Natural killer cell treated with Interleukin-12 subunit alpha and Interleukin-12 subunit beta and Interleukin-15 and Interleukin-18, amount 100 ng/mL, for 72 hours (primary cell): Measurements from ENCODE around the gene MAML1. TPM values are rescaled to one million over a fixed set of nuclear protein-coding genes. Genes with fewer than 3 reads are reported as not detected.
"Not testable (repeated sequence)": the region's sequence is repeated elsewhere in the genome, so short reads cannot be mapped to it uniquely, and the experiment has no call there.

Experiments used
- ATAC-seq, 2 donors: fragments of 150-1000 bp; cut with Tn5 transposase in 1 of 2; sonication (Bioruptor Pico), chemical (Tn5 transposase) in 1 of 2; 2 replicates each; pipeline ENCODE4 v1.10.0; 2021
- DNase-seq: peaks from one replicate; pipeline ENCODE4 v3.0.0; 2022; ENCODE audit warnings: low spot score
- H3K27ac Mint-ChIP-seq, 2 donors: 1 replicate in 1 of 2; 2 replicates in 1 of 2; pipeline ENCODE4 v1.8.0; 2022; ENCODE audit warnings: mixed read lengths in 2 of 2, mild to moderate bottlenecking in 1 of 2, moderate library complexity in 1 of 2
- H3K27me3 Mint-ChIP-seq, 2 donors: 1 replicate in 1 of 2; 2 replicates in 1 of 2; pipeline ENCODE4 v1.8.0; 2022; ENCODE audit warnings: mixed read lengths in 2 of 2
- H3K36me3 Mint-ChIP-seq: one replicate; pipeline ENCODE4 v1.8.0; 2022; ENCODE audit warnings: mixed read lengths
- H3K4me1 Mint-ChIP-seq, 2 donors: 1 replicate in 1 of 2; 2 replicates in 1 of 2; pipeline ENCODE4 v1.8.0; 2022; ENCODE audit warnings: low read depth in 2 of 2, mixed read lengths in 2 of 2, mild to moderate bottlenecking in 1 of 2
- H3K4me3 Mint-ChIP-seq: one replicate; pipeline ENCODE4 v1.8.0; 2022; ENCODE audit warnings: mixed read lengths
- H3K9me3 Mint-ChIP-seq: 2 replicates; pipeline ENCODE4 v1.8.0; 2022; ENCODE audit warnings: mixed read lengths
- total RNA-seq, 2 donors: library from RNA; stranded (reverse); gene quantifications; one replicate each; pipeline ENCODE4 v1.2.3, GENCODE V29; 2022

Gene MAML1
- total RNA-seq, 2 donors from 2014 or later: 31.4 to 41.1 TPM

- peaks cover 11 to 16% of the 10 kb centered on the region in 2 donors for H3K4me1 Mint-ChIP-seq
- peaks cover 34% of the 10 kb centered on the region for H3K36me3 Mint-ChIP-seq
- no peak overlapping the region for H3K27ac Mint-ChIP-seq
- H3K4me3 Mint-ChIP-seq: no peak overlapping the region
- H3K27me3 Mint-ChIP-seq: no peaks in the 10 kb centered on the region
- no peak for DNase-seq
- no peaks in the 10 kb centered on the region for H3K9me3 Mint-ChIP-seq
- ATAC-seq: no peak
Observed at GRCh38 chr5:179720222-179720621, 12.4 kb upstream of the MAML1 start.

- no peak overlapping the region for H3K4me3 Mint-ChIP-seq
- peaks cover 7 to 12% of the 10 kb centered on the region in 2 donors for H3K4me1 Mint-ChIP-seq
- H3K27ac Mint-ChIP-seq: peak overlapping the region; percentile 28 to 53
- DNase-seq (no peak), ATAC-seq (no peak)
- no peaks in the 10 kb centered on the region for H3K9me3 Mint-ChIP-seq
- H3K36me3 Mint-ChIP-seq: peaks cover 43% of the 10 kb centered on the region
- no peaks in the 10 kb centered on the region for H3K27me3 Mint-ChIP-seq
Observed at GRCh38 chr5:179724163-179724562, 8.5 kb upstream of the MAML1 start.

DNA sequence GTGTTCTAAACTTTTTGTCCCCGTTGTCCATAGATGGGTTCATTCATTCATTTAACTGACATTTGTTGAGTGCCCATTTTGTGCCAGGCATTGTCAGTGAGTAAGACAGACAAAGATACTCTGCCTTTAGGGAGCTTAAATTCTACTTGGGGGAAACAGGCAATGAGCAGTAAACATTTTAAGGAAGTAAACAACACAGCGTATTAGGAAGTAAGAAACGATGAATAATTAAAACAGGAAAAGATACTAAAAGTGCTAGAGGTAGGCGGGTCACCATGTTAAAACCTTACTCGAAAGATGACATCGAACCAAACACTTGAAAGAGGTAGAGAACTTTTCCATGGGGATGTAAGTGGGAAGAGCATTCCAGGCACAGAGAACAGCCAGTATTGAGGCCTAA lies 5.5 kb upstream of the MAML1 start:
- Mint-ChIP-seq H3K4me1 (peaks cover 23 to 36% of the 10 kb centered on the region in 2 donors), H3K36me3 (peaks cover 61% of the 10 kb centered on the region), H3K9me3 (no peaks in the 10 kb centered on the region), H3K27ac (peak overlapping the region; percentile 10 to 40), H3K27me3 (no peaks in the 10 kb centered on the region), H3K4me3 (no peak overlapping the region)
- DNase-seq: no peak
- ATAC-seq: no peak

DNA sequence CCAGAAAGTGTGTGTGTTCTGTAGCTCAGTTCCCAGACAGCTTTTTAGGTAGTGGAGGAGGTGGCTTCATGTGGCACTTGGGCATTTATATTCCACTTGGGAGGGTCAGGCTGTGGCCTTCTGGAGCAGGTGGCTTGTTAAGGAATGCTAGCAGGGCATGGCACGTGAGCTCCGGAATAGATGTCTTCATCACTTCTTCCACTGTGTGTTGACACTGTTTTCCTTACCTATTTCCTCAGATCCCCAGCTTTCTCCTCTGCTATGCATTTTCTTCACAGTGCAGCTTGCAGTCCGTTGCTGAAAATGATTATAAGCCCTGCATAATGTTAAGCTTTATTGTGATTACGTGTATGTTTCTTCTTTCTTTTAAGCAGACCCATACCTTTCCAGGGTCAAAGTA lies 3.3 kb upstream of the MAML1 start:
- peak overlapping the region; percentile 97 to 98 for H3K27ac Mint-ChIP-seq
- peaks cover 23 to 44% of the 10 kb centered on the region in 2 donors for H3K4me1 Mint-ChIP-seq
- no peak for ATAC-seq
- H3K27me3 Mint-ChIP-seq: no peaks in the 10 kb centered on the region
- DNase-seq: no peak
- no peak overlapping the region for H3K4me3 Mint-ChIP-seq
- H3K36me3 Mint-ChIP-seq: peaks cover 43% of the 10 kb centered on the region
- H3K9me3 Mint-ChIP-seq: no peaks in the 10 kb centered on the region

DNA sequence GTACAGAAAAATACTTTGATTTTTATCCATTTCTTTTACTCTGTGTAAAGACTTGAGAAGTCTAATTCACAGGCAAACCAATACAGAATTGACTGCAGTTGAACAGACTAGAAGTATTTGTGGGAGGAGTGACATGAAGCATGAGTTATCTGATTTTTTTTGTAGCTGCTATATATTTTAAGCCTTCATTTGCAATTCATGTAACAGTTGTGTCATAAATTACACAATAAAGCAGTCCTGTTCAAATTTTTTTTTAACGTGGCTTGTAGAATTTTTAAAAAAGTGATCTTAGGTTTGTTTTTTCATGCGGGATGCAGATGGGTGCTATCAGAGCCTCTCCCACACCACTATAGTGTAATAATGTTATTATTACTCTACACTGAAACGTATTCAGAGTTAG lies 2.9 kb upstream of the MAML1 start:
- H3K4me1 Mint-ChIP-seq: peaks cover 23 to 46% of the 10 kb centered on the region in 2 donors
- no peak for DNase-seq
- no peak overlapping the region for H3K4me3 Mint-ChIP-seq
- H3K27ac Mint-ChIP-seq: peak overlapping the region; percentile 97 to 98
- H3K27me3 Mint-ChIP-seq: no peaks in the 10 kb centered on the region
- no peaks in the 10 kb centered on the region for H3K9me3 Mint-ChIP-seq
- peaks cover 38% of the 10 kb centered on the region for H3K36me3 Mint-ChIP-seq
- no peak for ATAC-seq

DNA sequence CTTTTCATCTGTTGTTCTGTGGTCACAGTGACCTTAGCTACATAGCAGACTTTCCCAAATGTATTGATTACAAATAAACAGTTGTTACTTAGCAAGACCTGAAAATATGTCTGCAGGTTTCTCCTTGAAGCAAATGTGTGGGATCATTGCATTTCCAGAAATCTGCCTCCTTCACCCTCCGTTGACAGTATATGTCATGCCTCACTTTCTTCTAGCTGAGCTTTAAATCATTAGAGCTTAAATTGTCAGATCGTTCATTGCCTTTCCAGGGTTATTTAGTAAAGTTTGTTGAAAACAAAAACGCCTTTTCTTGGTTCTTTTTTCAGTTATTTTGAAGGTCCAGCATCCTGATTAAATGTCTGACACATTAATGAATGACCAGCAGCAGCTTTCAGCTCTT lies 2.3 kb upstream of the MAML1 start:
- H3K4me1 Mint-ChIP-seq: peaks cover 24 to 47% of the 10 kb centered on the region in 2 donors
- no peaks in the 10 kb centered on the region for H3K9me3 Mint-ChIP-seq
- DNase-seq: no peak
- peak overlapping the region; percentile 97 to 98 for H3K27ac Mint-ChIP-seq
- no peaks in the 10 kb centered on the region for H3K27me3 Mint-ChIP-seq
- no peak for ATAC-seq
- no peak overlapping the region for H3K4me3 Mint-ChIP-seq
- H3K36me3 Mint-ChIP-seq: peaks cover 38% of the 10 kb centered on the region

- H3K27ac Mint-ChIP-seq: peak overlapping the region; percentile 97 to 98
- peaks cover 25 to 47% of the 10 kb centered on the region in 2 donors for H3K4me1 Mint-ChIP-seq
- DNase-seq (no peak), ATAC-seq (no peak)
- H3K36me3 Mint-ChIP-seq: peaks cover 38% of the 10 kb centered on the region
- H3K4me3 Mint-ChIP-seq: no peak overlapping the region
- no peaks in the 10 kb centered on the region for H3K27me3 Mint-ChIP-seq
- no peaks in the 10 kb centered on the region for H3K9me3 Mint-ChIP-seq
Observed at GRCh38 chr5:179730852-179731251, 1.8 kb upstream of the MAML1 start.

GRCh38 chr5:179731791-179732411 lies 721 bp upstream of the MAML1 start:
- Mint-ChIP-seq H3K4me3 (peak overlapping the region; percentile 68), H3K36me3 (peaks cover 31% of the 10 kb centered on the region)

DNA sequence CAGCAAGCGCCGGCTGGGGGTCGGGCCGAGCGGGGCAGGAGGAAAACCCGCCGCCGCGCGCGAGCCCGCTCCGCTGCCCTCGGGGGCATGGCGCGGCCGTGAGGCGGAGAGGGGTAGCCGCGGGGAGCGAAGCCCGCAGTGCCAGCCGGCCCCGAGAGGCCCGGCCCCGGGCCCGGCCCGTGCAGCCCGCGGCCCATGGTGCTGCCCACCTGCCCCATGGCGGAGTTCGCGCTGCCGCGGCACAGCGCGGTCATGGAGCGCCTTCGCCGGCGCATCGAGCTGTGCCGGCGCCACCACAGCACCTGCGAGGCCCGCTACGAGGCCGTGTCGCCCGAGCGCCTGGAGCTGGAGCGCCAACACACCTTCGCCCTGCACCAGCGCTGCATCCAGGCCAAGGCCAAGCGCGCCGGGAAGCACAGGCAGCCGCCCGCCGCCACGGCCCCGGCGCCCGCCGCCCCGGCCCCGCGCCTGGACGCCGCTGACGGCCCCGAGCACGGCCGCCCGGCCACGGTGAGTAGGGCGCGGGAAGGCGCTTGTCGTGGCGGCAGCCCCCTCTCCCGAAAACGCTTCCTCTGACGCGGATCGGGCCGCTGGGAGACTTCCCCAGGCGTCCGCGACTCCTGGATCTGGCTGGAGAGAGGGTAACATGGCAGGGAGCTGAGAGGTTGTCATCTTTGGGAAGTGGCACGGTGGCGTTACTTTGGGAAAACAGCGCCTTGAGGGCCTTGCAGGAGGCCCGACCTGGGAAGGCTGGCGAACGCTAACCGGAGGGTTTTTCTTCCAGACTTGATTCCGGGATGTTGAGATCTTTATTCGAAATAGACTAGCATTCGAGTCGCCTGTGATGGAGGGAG lies 523 bp downstream of the MAML1 start:
- Mint-ChIP-seq H3K4me1 (peaks cover 35 to 44% of the 10 kb centered on the region in 2 donors), H3K9me3 (no peaks in the 10 kb centered on the region), H3K27ac (peak overlapping the region; percentile 97 to 98), H3K27me3 (no peaks in the 10 kb centered on the region), H3K36me3 (peaks cover 19% of the 10 kb centered on the region), H3K4me3 (peak overlapping the region; percentile 95)
- DNase-seq (peak; percentile 61), ATAC-seq (peak; percentile 50 to 58)

More at GRCh38 chr5:179731791-179732411, 721 bp upstream of the MAML1 start:
- ATAC-seq (peak; percentile 51 to 75), DNase-seq (peak; percentile 67)
- no peaks in the 10 kb centered on the region for H3K27me3 Mint-ChIP-seq
- peaks cover 27 to 46% of the 10 kb centered on the region in 2 donors for H3K4me1 Mint-ChIP-seq
- no peaks in the 10 kb centered on the region for H3K9me3 Mint-ChIP-seq
- peak overlapping the region; percentile 97 to 98 for H3K27ac Mint-ChIP-seq

DNA sequence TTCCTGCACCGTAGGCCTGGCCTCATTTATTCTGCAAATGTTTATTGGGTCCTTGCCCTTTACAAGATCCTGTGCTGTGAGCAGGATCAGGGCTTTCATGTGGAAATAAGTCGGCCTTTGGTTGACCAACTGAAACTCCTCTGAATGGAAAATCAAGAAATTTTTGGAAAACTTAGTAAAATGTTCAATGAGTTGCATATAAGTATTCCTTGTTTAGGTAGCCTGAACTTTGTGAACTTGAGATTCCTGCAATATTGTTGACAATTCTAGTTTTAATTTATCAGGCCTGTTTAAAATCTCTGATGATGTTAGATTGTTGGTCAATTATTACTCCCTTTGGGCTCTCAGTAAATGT lies 1.1 kb downstream of the MAML1 start:
- peaks cover 41 to 50% of the 10 kb centered on the region in 2 donors for H3K4me1 Mint-ChIP-seq
- peaks cover 25% of the 10 kb centered on the region for H3K36me3 Mint-ChIP-seq
- H3K27ac Mint-ChIP-seq: peak overlapping the region; percentile 83 to 84
- ATAC-seq (no peak), DNase-seq (no peak)
- H3K9me3 Mint-ChIP-seq: no peaks in the 10 kb centered on the region
- H3K4me3 Mint-ChIP-seq: peak overlapping the region; percentile 95
- H3K27me3 Mint-ChIP-seq: no peaks in the 10 kb centered on the region

DNA sequence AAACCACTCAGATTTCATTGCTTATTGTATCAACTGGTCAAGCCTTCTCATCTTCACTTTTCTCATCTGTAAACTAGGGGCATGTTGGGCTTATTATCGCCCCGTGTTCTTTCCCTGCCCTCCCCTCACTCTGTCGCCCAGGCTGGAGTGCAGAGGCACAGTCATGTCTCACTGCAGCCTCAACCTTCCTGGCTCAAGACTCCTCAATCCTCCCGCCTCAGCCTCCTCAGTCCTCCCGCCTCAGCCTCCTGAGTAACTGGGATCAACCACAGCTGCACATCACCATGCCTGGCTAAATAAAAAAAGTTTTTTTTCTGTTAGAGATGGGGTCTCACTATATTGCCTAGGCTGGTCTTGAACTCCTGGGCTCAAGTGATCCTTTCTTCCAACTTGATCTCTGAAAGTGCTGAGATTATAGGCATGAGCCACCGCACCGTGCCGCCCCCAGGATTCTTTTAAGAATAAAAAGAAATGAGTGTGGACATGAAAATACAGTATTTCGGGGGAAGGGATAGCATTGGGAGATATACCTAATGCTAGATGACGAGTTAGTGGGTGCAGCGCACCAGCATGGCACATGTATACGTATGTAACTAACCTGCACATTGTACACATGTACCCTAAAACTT lies 2.0 kb downstream of the MAML1 start:
- no peak for DNase-seq
- H3K4me3 Mint-ChIP-seq: peak overlapping the region; percentile 95
- H3K4me1 Mint-ChIP-seq: peaks cover 47 to 56% of the 10 kb centered on the region in 2 donors
- H3K27ac Mint-ChIP-seq: peak overlapping the region; percentile 83 to 84
- peaks cover 25% of the 10 kb centered on the region for H3K36me3 Mint-ChIP-seq
- H3K27me3 Mint-ChIP-seq: no peaks in the 10 kb centered on the region
- no peaks in the 10 kb centered on the region for H3K9me3 Mint-ChIP-seq
- ATAC-seq: no peak

- peak overlapping the region; percentile 57 to 73 for H3K27ac Mint-ChIP-seq
- peaks cover 44% of the 10 kb centered on the region in 2 donors for H3K4me1 Mint-ChIP-seq
- no peak for ATAC-seq
- H3K9me3 Mint-ChIP-seq: no peaks in the 10 kb centered on the region
- peaks cover 11% of the 10 kb centered on the region for H3K36me3 Mint-ChIP-seq
- H3K27me3 Mint-ChIP-seq: no peaks in the 10 kb centered on the region
- no peak for DNase-seq
- H3K4me3 Mint-ChIP-seq: peak overlapping the region; percentile 45
Observed at GRCh38 chr5:179738742-179739141, 6.1 kb downstream of the MAML1 start.

GRCh38 chr5:179744106-179744505 lies 11.5 kb downstream of the MAML1 start:
- ATAC-seq, H3K27me3 Mint-ChIP-seq, H3K36me3 Mint-ChIP-seq, H3K27ac Mint-ChIP-seq, H3K4me3 Mint-ChIP-seq, DNase-seq, H3K9me3 Mint-ChIP-seq: not testable (repeated sequence)
- H3K4me1 Mint-ChIP-seq: peaks cover 30 to 37% of the 10 kb centered on the region in 2 donors

GRCh38 chr5:179746872-179747271 lies 14.2 kb downstream of the MAML1 start:
- Mint-ChIP-seq H3K4me3 (peak overlapping the region; percentile 19), H3K27me3 (no peaks in the 10 kb centered on the region), H3K36me3 (no peaks in the 10 kb centered on the region), H3K9me3 (no peaks in the 10 kb centered on the region), H3K27ac (peak overlapping the region in 1 of 2 donors; percentile 50), H3K4me1 (peaks cover 18 to 27% of the 10 kb centered on the region in 2 donors)
- no peak for ATAC-seq
- no peak for DNase-seq
